Natural killer cell treated with Interleukin-12 subunit alpha and Interleukin-12 subunit beta and Interleukin-15 and Interleukin-18, amount 100 ng/mL, for 72 hours (primary cell): ENCODE results near the gene STAT5A. TPM values are rescaled to one million over a fixed set of nuclear protein-coding genes. Genes with fewer than 3 reads are reported as not detected.

Experiments
- ATAC-seq, 2 donors: fragments of 150-1000 bp; cut with Tn5 transposase in 1 of 2; sonication (Bioruptor Pico), chemical (Tn5 transposase) in 1 of 2; 2 replicates each; pipeline ENCODE4 v1.10.0; 2021
- DNase-seq: peaks from one replicate; pipeline ENCODE4 v3.0.0; 2022; ENCODE audit warnings: low spot score
- H3K27ac Mint-ChIP-seq, 2 donors: 1 replicate in 1 of 2; 2 replicates in 1 of 2; pipeline ENCODE4 v1.8.0; 2022; ENCODE audit warnings: mixed read lengths in 2 of 2, mild to moderate bottlenecking in 1 of 2, moderate library complexity in 1 of 2
- H3K27me3 Mint-ChIP-seq, 2 donors: 1 replicate in 1 of 2; 2 replicates in 1 of 2; pipeline ENCODE4 v1.8.0; 2022; ENCODE audit warnings: mixed read lengths in 2 of 2
- H3K36me3 Mint-ChIP-seq: one replicate; pipeline ENCODE4 v1.8.0; 2022; ENCODE audit warnings: mixed read lengths
- H3K4me1 Mint-ChIP-seq, 2 donors: 1 replicate in 1 of 2; 2 replicates in 1 of 2; pipeline ENCODE4 v1.8.0; 2022; ENCODE audit warnings: low read depth in 2 of 2, mixed read lengths in 2 of 2, mild to moderate bottlenecking in 1 of 2
- H3K4me3 Mint-ChIP-seq: one replicate; pipeline ENCODE4 v1.8.0; 2022; ENCODE audit warnings: mixed read lengths
- H3K9me3 Mint-ChIP-seq: 2 replicates; pipeline ENCODE4 v1.8.0; 2022; ENCODE audit warnings: mixed read lengths
- total RNA-seq, 2 donors: library from RNA; stranded (reverse); gene quantifications; one replicate each; pipeline ENCODE4 v1.2.3, GENCODE V29; 2022

STAT5A gene
- total RNA-seq, 2 donors from 2014 or later, result 187 to 392 TPM

- Mint-ChIP-seq H3K4me1 (peaks cover 63 to 64% of the 10 kb centered on the region in 2 donors), H3K4me3 (peak overlapping the region; percentile 100), H3K27ac (peak overlapping the region; percentile 89 to 92), H3K36me3 (peaks cover 12% of the 10 kb centered on the region), H3K9me3 (no peaks in the 10 kb centered on the region), H3K27me3 (no peaks in the 10 kb centered on the region)
- no peak for DNase-seq
- no peak for ATAC-seq
These were observed 14.6 kb upstream of the STAT5A start for GRCh38 chr17:42273474-42274252.

- Mint-ChIP-seq H3K27me3 (no peaks in the 10 kb centered on the region), H3K27ac (peak overlapping the region; percentile 89 to 92), H3K36me3 (peaks cover 12% of the 10 kb centered on the region), H3K4me1 (peaks cover 62 to 64% of the 10 kb centered on the region in 2 donors), H3K4me3 (peak overlapping the region; percentile 100), H3K9me3 (no peaks in the 10 kb centered on the region)
- DNase-seq (no peak), ATAC-seq (no peak)
These were observed 14.1 kb upstream of the STAT5A start for GRCh38 chr17:42274253-42274542.

- peaks cover 12% of the 10 kb centered on the region for H3K36me3 Mint-ChIP-seq
- DNase-seq (no peak), ATAC-seq (no peak)
- H3K4me1 Mint-ChIP-seq, result peaks cover 60 to 64% of the 10 kb centered on the region in 2 donors
- no peaks in the 10 kb centered on the region for H3K27me3 Mint-ChIP-seq
- peak overlapping the region; percentile 89 to 92 for H3K27ac Mint-ChIP-seq
- peak overlapping the region; percentile 100 for H3K4me3 Mint-ChIP-seq
- no peaks in the 10 kb centered on the region for H3K9me3 Mint-ChIP-seq
These were observed 13.3 kb upstream of the STAT5A start for GRCh38 chr17:42274812-42275526.

- Mint-ChIP-seq H3K27me3 (no peaks in the 10 kb centered on the region), H3K9me3 (no peaks in the 10 kb centered on the region), H3K36me3 (peaks cover 10% of the 10 kb centered on the region), H3K4me1 (peaks cover 55 to 60% of the 10 kb centered on the region in 2 donors), H3K27ac (peak overlapping the region; percentile 89 to 92), H3K4me3 (peak overlapping the region; percentile 100)
- no peak for DNase-seq
- ATAC-seq, result peak; percentile 75 to 80
These were observed 12.6 kb upstream of the STAT5A start for GRCh38 chr17:42275527-42276358.

GRCh38 chr17:42276359-42276608 is 12.0 kb upstream of the STAT5A start, which contains the start of gene STAT5B:
TSS of gene STAT5B (minus strand) at chr17:42276391. CDS start at chr17:42232127, 44,264 bp downstream.
- DNase-seq, result peak; percentile 80
- Mint-ChIP-seq H3K27ac (peak within 1 kb of the TSS; percentile 89 to 92), H3K4me3 (peak within 1 kb of the TSS; percentile 100), H3K27me3 (no peaks in the 10 kb centered on the region), H3K9me3 (no peaks in the 10 kb centered on the region), H3K4me1 (peaks cover 50 to 55% of the 10 kb centered on the region in 2 donors), H3K36me3 (peaks cover 7% of the 10 kb centered on the region)
- ATAC-seq, result peak; percentile 88 to 91

GRCh38 chr17:42276609-42277341 is 11.5 kb upstream of the STAT5A start:
- no peak for DNase-seq
- H3K36me3 Mint-ChIP-seq, result peaks cover 7% of the 10 kb centered on the region
- peaks cover 45 to 50% of the 10 kb centered on the region in 2 donors for H3K4me1 Mint-ChIP-seq
- ATAC-seq, result no peak
- H3K27ac Mint-ChIP-seq, result peak overlapping the region; percentile 53 to 82
- H3K9me3 Mint-ChIP-seq, result no peaks in the 10 kb centered on the region
- no peaks in the 10 kb centered on the region for H3K27me3 Mint-ChIP-seq
- H3K4me3 Mint-ChIP-seq, result peak overlapping the region; percentile 87

GRCh38 chr17:42277342-42277712 is 11.0 kb upstream of the STAT5A start:
- H3K9me3 Mint-ChIP-seq, result no peaks in the 10 kb centered on the region
- H3K27me3 Mint-ChIP-seq, result no peaks in the 10 kb centered on the region
- H3K36me3 Mint-ChIP-seq, result peaks cover 7% of the 10 kb centered on the region
- no peak for ATAC-seq
- H3K27ac Mint-ChIP-seq, result peak overlapping the region; percentile 53 to 82
- peaks cover 39 to 44% of the 10 kb centered on the region in 2 donors for H3K4me1 Mint-ChIP-seq
- peak overlapping the region; percentile 87 for H3K4me3 Mint-ChIP-seq
- no peak for DNase-seq

GRCh38 chr17:42279776-42280630 is 8.3 kb upstream of the STAT5A start:
- H3K4me1 Mint-ChIP-seq, result peaks cover 24 to 26% of the 10 kb centered on the region in 2 donors
- DNase-seq (no peak), ATAC-seq (no peak)
- peaks cover 7% of the 10 kb centered on the region for H3K36me3 Mint-ChIP-seq
- no peaks in the 10 kb centered on the region for H3K9me3 Mint-ChIP-seq
- no peaks in the 10 kb centered on the region for H3K27me3 Mint-ChIP-seq
- no peak overlapping the region for H3K4me3 Mint-ChIP-seq
- no peak overlapping the region for H3K27ac Mint-ChIP-seq

- H3K36me3 Mint-ChIP-seq, result no peaks in the 10 kb centered on the region
- H3K9me3 Mint-ChIP-seq, result no peaks in the 10 kb centered on the region
- no peak for DNase-seq
- H3K4me1 Mint-ChIP-seq, result peaks cover 24% of the 10 kb centered on the region in 2 donors
- H3K4me3 Mint-ChIP-seq, result no peak overlapping the region
- no peak overlapping the region for H3K27ac Mint-ChIP-seq
- no peaks in the 10 kb centered on the region for H3K27me3 Mint-ChIP-seq
- ATAC-seq, result peak in 1 of 2 donors; percentile 8
These were observed 6.7 kb upstream of the STAT5A start for GRCh38 chr17:42281571-42282096.

GRCh38 chr17:42282478-42283080 is 5.7 kb upstream of the STAT5A start:
- Mint-ChIP-seq H3K36me3 (no peaks in the 10 kb centered on the region), H3K4me3 (no peak overlapping the region), H3K9me3 (no peaks in the 10 kb centered on the region), H3K4me1 (peaks cover 24 to 26% of the 10 kb centered on the region in 2 donors), H3K27ac (peak overlapping the region in 1 of 2 donors; percentile 84), H3K27me3 (no peaks in the 10 kb centered on the region)
- no peak for DNase-seq
- ATAC-seq, result no peak

GRCh38 chr17:42283241-42284023 is 4.9 kb upstream of the STAT5A start:
- peak overlapping the region in 1 of 2 donors; percentile 84 for H3K27ac Mint-ChIP-seq
- peaks cover 22 to 24% of the 10 kb centered on the region in 2 donors for H3K4me1 Mint-ChIP-seq
- ATAC-seq, result no peak
- H3K27me3 Mint-ChIP-seq, result no peaks in the 10 kb centered on the region
- H3K36me3 Mint-ChIP-seq, result no peaks in the 10 kb centered on the region
- DNase-seq, result no peak
- no peak overlapping the region for H3K4me3 Mint-ChIP-seq
- H3K9me3 Mint-ChIP-seq, result no peaks in the 10 kb centered on the region

- no peak for DNase-seq
- Mint-ChIP-seq H3K27me3 (no peaks in the 10 kb centered on the region), H3K27ac (no peak overlapping the region), H3K36me3 (no peaks in the 10 kb centered on the region), H3K4me1 (peaks cover 22 to 26% of the 10 kb centered on the region in 2 donors), H3K9me3 (no peaks in the 10 kb centered on the region), H3K4me3 (no peak overlapping the region)
- no peak for ATAC-seq
These were observed 4.3 kb upstream of the STAT5A start for GRCh38 chr17:42284024-42284369.
